ENCODE measurements around the gene ETS2.

GRCh38 chr21:38806942-38807284 is 1.2 kb downstream of the ETS2 start:
- TF ChIP-seq CTCF (IDR thresholded peaks at IDR 0.05) (no peak), EZH2 (IDR thresholded peaks at IDR 0.05; ENCODE audit: borderline replicate concordance, insufficient read depth, low read depth, low read length, poor library complexity, severe bottlenecking) (no peak)
